Uterus (tissue), 4 donors: ENCODE measurements around the gene PLEKHM2. TPM values are rescaled to one million over a fixed set of nuclear protein-coding genes. Genes with fewer than 3 reads are reported as not detected.

Experiments
- DNase-seq, 2 donors: peaks; one replicate each; pipeline ENCODE4 v3.0.0-alpha.2; 2019 to 2020
- H3K27ac ChIP-seq, 2 donors: fragments of 200-600 bp; sonication (generic); 1 replicate in 1 of 2; 2 replicates in 1 of 2; pipeline ENCODE4 v1.5.1; 2016 to 2018
- H3K27me3 ChIP-seq, 2 donors: fragments of 200-600 bp; sonication (generic); one replicate each; pipeline ENCODE4 v1.5.1; 2018 to 2019; ENCODE audit warnings: control low read depth in 1 of 2
- H3K36me3 ChIP-seq, 2 donors: fragments of 200-600 bp; sonication (generic); one replicate each; pipeline ENCODE4 v1.5.1; 2019; ENCODE audit warnings: control low read depth in 1 of 2
- H3K4me1 ChIP-seq, 2 donors: fragments of 200-600 bp; sonication (generic); one replicate each; pipeline ENCODE4 v1.5.1; 2018 to 2019; ENCODE audit warnings: control low read depth in 1 of 2
- H3K4me3 ChIP-seq, 2 donors: fragments of 200-600 bp; sonication (generic); 1 replicate in 1 of 2; 2 replicates in 1 of 2; pipeline ENCODE4 v1.5.1; 2018 to 2019; ENCODE audit warnings: mild to moderate bottlenecking in 1 of 2
- H3K9me3 ChIP-seq, 2 donors: fragments of 200-600 bp; sonication (generic); one replicate each; pipeline ENCODE4 v1.5.1; 2019; ENCODE audit warnings: control low read depth in 1 of 2
- CTCF ChIP-seq, 4 experiments: fragments of 200-600 bp in 2 of 4; fragments of 450-650 bp in 2 of 4; sonication (generic) in 2 of 4; IDR thresholded peaks; one replicate each; pipeline ENCODE4 v1.5.1; 2016 to 2019; ENCODE audit warnings: antibody characterized with exemption in 4 of 4, mild to moderate bottlenecking in 2 of 4, moderate library complexity in 1 of 4
- POLR2A ChIP-seq, 2 donors: fragments of 450-650 bp; IDR thresholded peaks; one replicate each; pipeline ENCODE4 v1.6.1; 2016; ENCODE audit warnings: antibody characterized with exemption in 2 of 2, mild to moderate bottlenecking in 1 of 2, moderate library complexity in 1 of 2
- intact Hi-C: fragments of 100-400 bp; cut with DNase I; formaldehyde crosslinking; loops from one replicate; pipeline ENCODE4 v1.15.1; 2023; ENCODE audit warnings: low total_unique reads
- total RNA-seq, 4 donors: library from RNA; depleted of rRNA in 3 of 4; stranded (reverse); fragments of >200 nt in 3 of 4; gene quantifications; one replicate each; pipeline versions ENCODE4 v1.1.0 to v1.2.4, GENCODE V29; 2014 to 2023
- donor health status: DM: yes; HTN: yes; CAD: no.

PLEKHM2 gene
- total RNA-seq, 4 donors from 2014 or later = 21.3 to 70.2 (median 30.7) TPM

DNA sequence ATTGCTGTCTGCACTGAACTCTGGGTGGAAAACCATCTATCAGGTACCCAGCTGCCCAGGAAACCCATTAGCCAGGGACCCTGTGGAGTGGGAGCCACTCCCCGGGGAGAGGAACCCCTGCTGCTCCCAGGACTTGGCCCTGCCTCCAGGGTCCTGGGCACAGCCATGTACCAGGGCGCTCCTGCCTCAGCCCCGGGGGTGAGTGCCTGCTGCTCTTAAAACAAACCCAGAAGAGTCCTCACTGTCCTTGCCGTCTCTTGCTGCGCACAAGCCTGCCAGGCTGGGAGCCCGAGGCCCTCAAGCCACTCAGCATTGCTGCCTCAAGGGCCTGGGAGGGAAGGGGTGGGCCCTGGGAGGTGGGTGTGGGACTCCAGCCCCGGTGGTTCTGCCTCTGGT is 48.6 kb downstream of the PLEKHM2 start:
- Histone ChIP-seq H3K36me3 (no peaks in the 10 kb centered on the region), H3K27me3 (no peaks in the 10 kb centered on the region), H3K4me3 (no peak overlapping the region), H3K27ac (no peak overlapping the region), H3K4me1 (no peaks in the 10 kb centered on the region), H3K9me3 (no peaks in the 10 kb centered on the region)
- intact Hi-C loops = no loop called here
- no peak for DNase-seq
- TF ChIP-seq CTCF (IDR thresholded peaks at IDR 0.05) = no peak
- no peak for TF ChIP-seq POLR2A (IDR thresholded peaks at IDR 0.05)

GRCh38 chr1:15733218-15733725 is 49.2 kb downstream of the PLEKHM2 start:
- H3K27ac ChIP-seq = no peak overlapping the region
- TF ChIP-seq CTCF (IDR thresholded peaks at IDR 0.05) (no peak), POLR2A (IDR thresholded peaks at IDR 0.05) (no peak)
- intact Hi-C loops = no loop called here
- DNase-seq = no peak
- no peaks in the 10 kb centered on the region for H3K9me3 ChIP-seq
- no peak overlapping the region for H3K4me3 ChIP-seq
- H3K4me1 ChIP-seq = no peaks in the 10 kb centered on the region
- H3K36me3 ChIP-seq = no peaks in the 10 kb centered on the region
- no peaks in the 10 kb centered on the region for H3K27me3 ChIP-seq

- H3K4me1 ChIP-seq = no peaks in the 10 kb centered on the region
- no peaks in the 10 kb centered on the region for H3K9me3 ChIP-seq
- H3K36me3 ChIP-seq = no peaks in the 10 kb centered on the region
- no peak for DNase-seq
- no peak for TF ChIP-seq CTCF (IDR thresholded peaks at IDR 0.05)
- no peak for TF ChIP-seq POLR2A (IDR thresholded peaks at IDR 0.05)
- H3K27ac ChIP-seq = no peak overlapping the region
- no peak overlapping the region for H3K4me3 ChIP-seq
- no peaks in the 10 kb centered on the region for H3K27me3 ChIP-seq
- intact Hi-C loops = no loop called here
Observed at GRCh38 chr1:15733726-15734226, 49.7 kb downstream of the PLEKHM2 start.

DNA sequence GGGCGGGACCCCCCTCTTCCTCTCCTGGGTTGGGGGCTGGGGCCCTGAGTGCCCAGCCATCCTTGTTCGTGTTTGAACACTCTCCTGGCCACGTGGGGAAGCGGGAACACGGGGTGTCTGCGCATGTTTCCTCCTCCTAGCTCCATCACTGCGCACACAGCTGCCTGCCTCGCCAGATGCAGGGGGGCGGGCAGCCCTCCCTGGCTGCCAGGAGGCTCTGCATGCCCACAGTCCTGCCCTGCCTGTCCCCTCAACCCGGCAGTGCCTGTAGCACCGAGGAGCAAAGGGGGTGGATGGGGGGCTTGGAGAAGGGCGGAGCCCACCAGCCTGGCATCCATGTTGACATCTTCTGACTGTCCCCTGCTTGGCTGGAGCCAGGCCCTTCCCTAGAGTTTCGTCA is 50.2 kb downstream of the PLEKHM2 start:
- intact Hi-C loops = no loop called here

GRCh38 chr1:15734901-15735300 is 50.8 kb downstream of the PLEKHM2 start:
- intact Hi-C loops = no loop called here
- Histone ChIP-seq H3K36me3 (no peaks in the 10 kb centered on the region), H3K4me1 (no peaks in the 10 kb centered on the region), H3K27me3 (no peaks in the 10 kb centered on the region), H3K9me3 (no peaks in the 10 kb centered on the region), H3K4me3 (no peak overlapping the region), H3K27ac (no peak overlapping the region)
- DNase-seq = peak in 1 of 2 donors; percentile 13
- TF ChIP-seq CTCF (IDR thresholded peaks at IDR 0.05) (no peak), POLR2A (IDR thresholded peaks at IDR 0.05) (no peak)

More for the DNA sequence above, 50.2 kb downstream of the PLEKHM2 start:
- H3K4me1 ChIP-seq = no peaks in the 10 kb centered on the region
- H3K27me3 ChIP-seq = no peaks in the 10 kb centered on the region
- DNase-seq = no peak
- no peaks in the 10 kb centered on the region for H3K36me3 ChIP-seq
- H3K27ac ChIP-seq = no peak overlapping the region
- no peaks in the 10 kb centered on the region for H3K9me3 ChIP-seq
- no peak overlapping the region for H3K4me3 ChIP-seq
- TF ChIP-seq CTCF (IDR thresholded peaks at IDR 0.05) (no peak), POLR2A (IDR thresholded peaks at IDR 0.05) (no peak)
